ENCODE results near the gene YTHDF1. TPM values are rescaled to one million over a fixed set of nuclear protein-coding genes. Genes with fewer than 3 reads are reported as not detected.
A peak's percentile ranks its signal among the peaks of the same experiment; 100 is the strongest.

The YTHDF1 gene
- total and polyA plus RNA-seq, 2 of the 8 experiments (the other 6 are each of a cell fraction or from before 2014, with no cell fraction given) = 32.8 to 66.0 TPM

- Histone ChIP-seq H3K79me2 (ENCODE audit: control insufficient read depth in 1 of 2, insufficient read depth in 2 of 2, low read length in 2 of 2) (no peaks in the 10 kb centered on the region), H3K27ac (ENCODE audit: low read depth, low read length) (no peak overlapping the region), H3K4me3 (ENCODE audit: extremely low read depth in 1 of 4, insufficient read depth in 2 of 4, low read depth in 3 of 4, low read length in 4 of 4) (no peak overlapping the region), H3K56ac (replicated peaks; ENCODE audit: insufficient read length, low read depth, low read length) (no peak overlapping the region), H3K23me2 (ENCODE audit: low read depth, low read length) (peaks cover 5% of the 10 kb centered on the region; the same call in 1 of the 2 replicates), H3K27me3 (replicated peaks in 1 of 4; ENCODE audit: control insufficient read depth in 3 of 4, extremely low read depth in 1 of 4, insufficient read depth in 3 of 4, low read length in 3 of 4) (no peaks in the 10 kb centered on the region), H3K9ac (replicated peaks in 1 of 4; ENCODE audit: extremely low read depth in 1 of 4, low read depth in 3 of 4, low read length in 3 of 4) (no peak overlapping the region), H3K36me3 (ENCODE audit: control insufficient read depth in 2 of 4, insufficient read depth in 4 of 4, low read length in 3 of 4) (no peaks in the 10 kb centered on the region), H2AK5ac (ENCODE audit: low read depth, low read length) (no peak overlapping the region), H4K20me1 (replicated peaks in 1 of 2; ENCODE audit: control insufficient read depth in 1 of 2, insufficient read depth in 2 of 2, low read length in 2 of 2) (no peaks in the 10 kb centered on the region), H3K14ac (ENCODE audit: insufficient read length) (no peak overlapping the region), H4K5ac (ENCODE audit: insufficient read length, low read depth, low read length) (no peak overlapping the region), H3K4me2 (ENCODE audit: insufficient read depth in 1 of 2, low read depth in 2 of 2, low read length in 2 of 2) (no peak overlapping the region), H3K79me1 (ENCODE audit: low read depth, low read length) (no peaks in the 10 kb centered on the region), H3K18ac (ENCODE audit: extremely low read depth, low read length) (no peak overlapping the region), H2BK12ac (ENCODE audit: low read depth, low read length) (0 out of 2 replicates have a peak overlapping the region, but pooled peaks have one; percentile 27), H3K9me3 (ENCODE audit: insufficient read depth in 2 of 2, low read depth in 1 of 2, low read length in 1 of 2) (no peaks in the 10 kb centered on the region), H2AFZ (ENCODE audit: low read length) (no peak overlapping the region), H4K8ac (ENCODE audit: extremely low read depth, insufficient read depth, low read length) (no peak overlapping the region), H3K23ac (ENCODE audit: insufficient read length) (no peak overlapping the region), H3K4me1 (replicated peaks in 1 of 4; ENCODE audit: control insufficient read depth in 3 of 4, insufficient read depth in 4 of 4, low read length in 3 of 4) (peaks cover 0 to 9% (median 6%) of the 10 kb centered on the region in 4 experiments; a peak in 5 of 7 replicates), H4K91ac (replicated peaks; ENCODE audit: insufficient read length, low read length) (no peak overlapping the region), H2BK120ac (replicated peaks; ENCODE audit: low read depth, low read length) (no peak overlapping the region), H2BK20ac (ENCODE audit: low read length) (no peak overlapping the region), H2BK5ac (ENCODE audit: low read depth, low read length) (no peak overlapping the region; the same call in 1 of the 2 replicates), H3K4ac (replicated peaks; ENCODE audit: insufficient read length, low read depth, low read length) (no peak overlapping the region), H2BK15ac (ENCODE audit: low read length) (no peak overlapping the region)
- WGBS, 2 experiments (ENCODE audit: extremely low coverage in 1 of 2, insufficient coverage in 1 of 2, insufficient read length in 1 of 2, insufficient replicate concordance in 2 of 2, low coverage in 1 of 2, low lambda C conversion rate in 2 of 2, missing lambda C conversion rate in 1 of 2) = 85% methylated on average over 6 of the region's 6 CpGs; no CpG with 5 or more reads in 1 of the 2 experiments
- POLR2A ChIA-PET (ENCODE audit: partially characterized antibody) = interaction anchor here (0.5 kb wide), 1 partner anchor 151 kb away, joined by 3 read pairs; no protein-coding TSS in a partner anchor
- DNase-seq (ENCODE audit: low read depth in 1 of 2, low spot score in 2 of 2) = no peak
- FAIRE-seq = no peak
- CTCF ChIA-PET (ENCODE audit: partially characterized antibody) = interaction anchor here (1.0 to 2.6 kb wide), 7 partner anchors 10 to 107 kb away, joined by 3 to 9 read pairs (median 3); no protein-coding TSS in a partner anchor
- TF ChIP-seq JUND (IDR thresholded peaks at IDR 0.05; ENCODE audit: low read length) = no peak
- TF ChIP-seq, protein P1, sequence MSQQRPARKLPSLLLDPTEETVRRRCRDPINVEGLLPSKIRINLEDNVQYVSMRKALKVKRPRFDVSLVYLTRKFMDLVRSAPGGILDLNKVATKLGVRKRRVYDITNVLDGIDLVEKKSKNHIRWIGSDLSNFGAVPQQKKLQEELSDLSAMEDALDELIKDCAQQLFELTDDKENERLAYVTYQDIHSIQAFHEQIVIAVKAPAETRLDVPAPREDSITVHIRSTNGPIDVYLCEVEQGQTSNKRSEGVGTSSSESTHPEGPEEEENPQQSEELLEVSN (IDR thresholded peaks at IDR 0.05) = no peak
- TF ChIP-seq TEAD4 (IDR thresholded peaks at IDR 0.05; ENCODE audit: low read depth, low read length) = no peak
- no peak for TF ChIP-seq BRCA1 (IDR thresholded peaks at IDR 0.05; ENCODE audit: low read depth, low read length)
- no peak for TF ChIP-seq MAX (IDR thresholded peaks at IDR 0.05)
- no peak for TF ChIP-seq HDAC6 (IDR thresholded peaks at IDR 0.05; ENCODE audit: low read depth, low read length)
- TF ChIP-seq CTCF (IDR thresholded peaks at IDR 0.05; ENCODE audit: control extremely low read depth in 1 of 3, insufficient read depth in 1 of 3, low read depth in 1 of 3, low read length in 3 of 3) = no peak
- no peak for TF ChIP-seq GTF2F1 (IDR thresholded peaks at IDR 0.05; ENCODE audit: borderline replicate concordance, low read depth, low read length)
- no peak for TF ChIP-seq EP300 (IDR thresholded peaks at IDR 0.05; ENCODE audit: borderline replicate concordance in 1 of 2, low read depth in 2 of 2, low read length in 2 of 2)
- TF ChIP-seq CEBPB (IDR thresholded peaks at IDR 0.05; ENCODE audit: low read depth, low read length) = no peak
Observed at GRCh38 chr20:63163171-63163570, 52.8 kb downstream of the YTHDF1 start.

Measured in H1 (cell line).